AG04449 (cell line): ENCODE measurements around the gene SLC22A3.

Source experiments
- CTCF ChIA-PET: fragments of 350-600 bp; formaldehyde crosslinking; extraction: SDS; loops from one replicate; lab custom pipeline; 2021; ENCODE audit warnings: antibody characterized with exemption; lab: Yijun Ruan, JAX
- POLR2A ChIA-PET: fragments of 400-600, 350-600 bp; formaldehyde crosslinking; extraction: SDS; loops from one replicate; lab custom pipeline; 2020; ENCODE audit warnings: antibody characterized with exemption, inconsistent platforms; lab: Yijun Ruan, JAX
- DNase-seq: peaks from one replicate; pipeline ENCODE4 v3.0.0-alpha.2; 2010; ENCODE audit warnings: low read depth, low spot score
- H3K4me3 ChIP-seq: 2 replicates; pipeline ENCODE4 v1.5.1; 2011; ENCODE audit warnings: low read depth, mild to moderate bottlenecking, control low read depth, low read length
- CTCF ChIP-seq: IDR thresholded peaks from one replicate; pipeline ENCODE4 v1.5.1; 2011; ENCODE audit warnings: mild to moderate bottlenecking, moderate library complexity, low read length, control low read depth, inconsistent platforms; ENCODE audit not compliant: insufficient read depth; ENCODE audit errors: missing control alignments

SLC22A3 gene

GRCh38 chr6:160435935-160436334 lies 87.8 kb downstream of the SLC22A3 start:
- no peak for DNase-seq
- POLR2A ChIA-PET, result no interaction called here
- CTCF ChIA-PET, result no interaction called here
- no peak for TF ChIP-seq CTCF
- no peak overlapping the region for H3K4me3 ChIP-seq

GRCh38 chr6:160437154-160437553 lies 89.0 kb downstream of the SLC22A3 start:
- DNase-seq, result no peak
- CTCF ChIA-PET, result no interaction called here

GRCh38 chr6:160437775-160438174 lies 89.6 kb downstream of the SLC22A3 start:
- no peak for DNase-seq
- POLR2A ChIA-PET, result no interaction called here
- CTCF ChIA-PET, result no interaction called here
- no peak for TF ChIP-seq CTCF
- H3K4me3 ChIP-seq, result no peak overlapping the region

More at GRCh38 chr6:160437154-160437553, 89.0 kb downstream of the SLC22A3 start:
- no peak overlapping the region for H3K4me3 ChIP-seq
- POLR2A ChIA-PET, result no interaction called here
- TF ChIP-seq CTCF, result no peak

GRCh38 chr6:160438481-160438880 lies 90.3 kb downstream of the SLC22A3 start:
- CTCF ChIA-PET, result no interaction called here
- no peak for TF ChIP-seq CTCF
- POLR2A ChIA-PET, result no interaction called here
- H3K4me3 ChIP-seq, result no peak overlapping the region
- DNase-seq, result no peak

GRCh38 chr6:160439751-160440150 lies 91.6 kb downstream of the SLC22A3 start:
- CTCF ChIA-PET, result interaction anchor here (1.6 to 1.7 kb wide), 2 partner anchors 16 to 17 kb away, joined by 3 to 5 read pairs; no protein-coding TSS in a partner anchor
- POLR2A ChIA-PET, result no interaction called here
- TF ChIP-seq CTCF, result no peak
- no peak for DNase-seq
- H3K4me3 ChIP-seq, result no peak overlapping the region

- ChIA-PET CTCF (interaction anchor here (1.2 kb wide), 1 partner anchor 13 kb away, joined by 5 read pairs; no protein-coding TSS in a partner anchor), POLR2A (no interaction called here)
- H3K4me3 ChIP-seq, result no peak overlapping the region
- TF ChIP-seq CTCF, result no peak
- no peak for DNase-seq
These were observed 94.0 kb downstream of the SLC22A3 start for GRCh38 chr6:160442151-160442550.
